NCI-H2107 treated with DMSO at 0.1 percent for 48 hours (cell line): ENCODE measurements around the gene DNASE2B.
A peak's percentile ranks its signal among the peaks of the same experiment; 100 is the strongest.

ENCODE experiments used
- DNase-seq: peaks from one replicate; lab custom pipeline; 2025; ENCODE audit not compliant: unreplicated experiment; lab: John Stamatoyannopoulos, UW

Gene DNASE2B

DNA sequence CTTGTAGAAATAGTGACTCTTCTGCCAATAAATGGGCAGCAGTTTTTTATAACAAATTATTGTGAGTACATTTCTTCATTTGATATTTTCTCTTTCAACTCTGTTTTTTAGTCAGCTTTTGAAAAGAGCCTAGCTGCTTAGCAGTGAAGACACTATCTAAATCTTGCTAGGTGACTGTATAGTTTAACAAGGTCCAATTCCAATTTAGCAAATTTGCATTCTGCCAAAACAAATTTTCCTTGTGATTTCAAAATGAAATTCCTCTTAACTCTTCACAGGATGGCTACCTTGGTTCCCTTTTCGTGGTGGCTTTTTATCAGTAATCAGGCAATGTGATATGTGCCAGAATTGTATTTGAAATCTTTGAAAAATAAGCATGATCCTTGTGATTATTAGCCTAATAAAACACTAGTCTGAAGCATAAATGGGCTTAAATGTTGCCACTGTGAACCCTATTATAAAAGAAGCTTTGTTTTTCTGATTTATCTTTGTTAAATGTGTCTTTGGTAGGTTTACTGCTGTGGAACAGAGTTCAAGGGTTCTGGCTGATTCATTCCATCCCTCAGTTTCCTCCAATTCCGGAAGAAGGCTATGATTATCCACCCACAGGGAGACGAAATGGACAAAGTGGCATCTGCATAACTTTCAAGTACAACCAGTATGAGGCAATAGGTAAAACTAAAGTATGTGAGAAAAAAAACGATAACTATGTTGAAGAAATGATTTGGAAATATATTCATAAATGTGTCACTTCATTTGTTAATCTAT is 12.2 kb downstream of the DNASE2B start:
- DNase-seq = no peak

DNA sequence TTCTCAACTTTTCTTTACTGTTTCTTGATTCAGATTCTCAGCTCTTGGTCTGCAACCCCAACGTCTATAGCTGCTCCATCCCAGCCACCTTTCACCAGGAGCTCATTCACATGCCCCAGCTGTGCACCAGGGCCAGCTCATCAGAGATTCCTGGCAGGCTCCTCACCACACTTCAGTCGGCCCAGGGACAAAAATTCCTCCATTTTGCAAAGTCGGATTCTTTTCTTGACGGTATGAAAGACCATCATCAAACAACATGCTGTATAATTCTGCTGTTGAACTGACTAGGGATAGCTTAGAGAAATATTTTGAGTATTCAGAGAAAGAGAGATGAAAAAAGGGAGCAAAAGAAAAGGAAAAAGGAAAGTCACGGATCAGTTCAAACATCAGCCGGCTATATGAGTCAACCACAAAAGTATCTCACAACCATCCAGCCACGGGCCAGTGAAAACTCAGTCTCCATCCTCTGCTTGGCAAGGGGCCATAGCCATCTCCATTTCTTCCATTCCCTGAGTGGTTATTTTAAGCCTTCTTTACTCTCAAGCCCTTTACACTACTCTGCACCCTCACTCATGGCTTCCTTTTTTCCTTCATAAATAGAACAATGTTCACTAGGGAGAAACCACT is 14.1 kb downstream of the DNASE2B start:
- DNase-seq = no peak

DNA sequence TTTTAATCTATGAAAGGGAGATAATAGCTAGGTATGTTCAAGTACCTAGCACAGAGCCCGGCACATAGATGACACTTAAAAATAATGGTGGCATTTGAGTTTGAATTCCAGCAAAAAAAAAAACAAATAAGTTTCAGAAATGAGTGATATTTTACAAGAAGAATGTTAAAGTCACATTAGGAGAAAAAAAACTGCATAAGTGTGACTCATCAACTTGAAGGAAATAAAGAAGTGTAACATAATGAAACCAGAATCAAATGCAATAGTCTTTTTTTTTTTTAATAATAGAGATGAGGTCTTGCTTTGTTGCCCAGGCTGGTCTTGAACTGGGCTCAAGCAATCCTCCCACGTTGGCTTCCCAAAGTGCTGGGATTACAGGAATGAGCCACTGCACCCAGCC is 17.1 kb downstream of the DNASE2B start:
- DNase-seq = no peak

DNA sequence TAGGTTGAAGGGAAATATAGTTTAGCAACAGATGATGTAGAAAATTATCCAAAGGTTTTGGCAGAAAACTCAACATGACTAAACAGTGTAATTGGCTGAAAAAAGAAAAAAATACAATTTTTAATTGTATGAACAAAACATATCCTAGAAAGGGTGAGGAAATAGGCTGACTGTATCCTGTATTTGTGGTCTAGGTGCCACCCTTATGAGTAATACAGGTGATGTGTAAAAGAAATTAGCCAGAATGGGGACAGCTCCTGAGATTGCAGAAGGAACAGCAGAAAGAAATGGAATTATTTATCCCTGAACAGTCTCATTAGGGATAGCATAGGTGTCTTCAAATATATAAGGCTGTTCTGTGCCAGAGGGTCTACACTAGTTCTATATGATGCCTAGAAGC is 24.6 kb downstream of the DNASE2B start:
- DNase-seq = no peak

DNA sequence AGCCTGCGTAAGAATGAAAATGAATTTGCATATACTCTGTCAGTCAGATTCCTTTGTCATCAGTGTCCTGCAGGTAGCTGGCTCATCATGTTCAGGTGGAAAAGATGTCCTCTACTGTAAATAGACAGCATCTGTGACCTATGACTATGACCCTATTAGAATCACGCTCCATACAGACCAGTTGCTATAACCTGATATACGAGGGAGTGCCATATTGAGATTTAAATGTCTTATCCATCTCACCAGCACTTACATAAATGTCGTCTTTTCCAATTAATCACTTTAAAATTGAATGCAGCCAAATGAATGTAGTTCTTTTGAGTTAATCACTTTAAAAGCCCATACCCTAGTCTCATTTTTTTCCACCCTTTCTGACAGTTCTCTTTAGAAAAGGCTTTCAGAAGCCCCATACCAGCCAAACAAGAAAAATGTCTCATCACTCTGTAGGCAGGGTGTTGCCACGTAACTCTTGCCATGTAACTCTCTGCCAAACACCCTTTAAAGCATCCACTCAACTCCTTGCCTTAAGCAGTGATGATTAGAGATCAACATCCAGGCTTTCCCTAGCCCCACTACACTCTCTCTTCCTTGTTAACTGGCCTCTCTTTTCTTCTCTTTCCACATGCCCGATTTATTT is 26.3 kb downstream of the DNASE2B start:
- no peak for DNase-seq

DNA sequence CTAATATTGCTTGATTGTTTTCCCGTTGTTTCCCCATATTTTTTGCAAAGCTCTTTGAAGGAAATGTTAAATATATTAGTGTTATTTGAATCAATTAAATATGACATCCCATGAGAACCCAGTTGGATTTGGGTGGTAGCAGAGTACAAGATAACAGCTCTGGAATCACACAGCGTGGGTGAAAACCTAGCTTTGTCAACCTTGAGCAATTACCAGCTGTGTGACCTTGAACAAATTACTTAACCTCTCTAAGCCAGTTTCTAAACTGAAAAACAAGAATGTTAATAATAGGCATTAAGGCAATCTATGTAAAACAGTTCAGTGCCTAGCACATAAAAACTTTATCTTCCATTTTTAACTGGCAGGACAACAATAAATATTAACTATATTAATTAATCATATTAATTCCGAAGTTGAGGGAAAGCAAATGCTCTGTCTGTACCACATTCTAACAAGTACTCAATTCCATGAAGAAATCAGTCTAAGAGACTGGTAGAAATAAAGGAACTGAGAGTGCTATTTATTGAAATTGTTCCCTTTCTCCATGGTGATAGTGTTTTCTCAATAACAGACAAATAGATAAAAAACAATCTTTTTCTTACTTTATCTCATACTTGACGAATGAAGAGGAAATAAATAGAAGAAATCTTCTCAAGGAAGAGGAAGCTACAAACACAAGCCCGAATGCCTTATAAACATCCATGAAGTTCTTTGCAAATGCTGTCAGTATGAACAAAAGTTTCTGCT is 27.0 kb downstream of the DNASE2B start:
- no peak for DNase-seq

DNA sequence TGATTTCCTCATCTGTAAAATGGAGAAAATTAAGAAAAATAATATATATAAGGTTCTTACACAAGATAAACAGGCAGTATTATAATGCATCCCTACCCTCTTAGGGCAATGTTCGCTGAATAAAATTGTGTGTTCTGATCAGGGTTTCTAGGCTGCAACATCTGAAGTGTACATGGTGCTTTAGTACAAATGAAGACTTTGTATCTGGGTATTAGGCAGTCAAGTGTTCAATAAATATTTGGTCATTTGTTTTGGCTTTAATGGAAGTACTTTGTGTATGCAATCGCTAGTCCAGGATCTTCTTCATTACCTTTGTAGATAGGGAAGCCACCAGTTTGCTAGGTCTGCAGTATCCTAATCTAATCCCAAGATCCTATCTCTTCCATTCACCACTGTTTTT is 28.1 kb downstream of the DNASE2B start:
- DNase-seq = no peak

DNA sequence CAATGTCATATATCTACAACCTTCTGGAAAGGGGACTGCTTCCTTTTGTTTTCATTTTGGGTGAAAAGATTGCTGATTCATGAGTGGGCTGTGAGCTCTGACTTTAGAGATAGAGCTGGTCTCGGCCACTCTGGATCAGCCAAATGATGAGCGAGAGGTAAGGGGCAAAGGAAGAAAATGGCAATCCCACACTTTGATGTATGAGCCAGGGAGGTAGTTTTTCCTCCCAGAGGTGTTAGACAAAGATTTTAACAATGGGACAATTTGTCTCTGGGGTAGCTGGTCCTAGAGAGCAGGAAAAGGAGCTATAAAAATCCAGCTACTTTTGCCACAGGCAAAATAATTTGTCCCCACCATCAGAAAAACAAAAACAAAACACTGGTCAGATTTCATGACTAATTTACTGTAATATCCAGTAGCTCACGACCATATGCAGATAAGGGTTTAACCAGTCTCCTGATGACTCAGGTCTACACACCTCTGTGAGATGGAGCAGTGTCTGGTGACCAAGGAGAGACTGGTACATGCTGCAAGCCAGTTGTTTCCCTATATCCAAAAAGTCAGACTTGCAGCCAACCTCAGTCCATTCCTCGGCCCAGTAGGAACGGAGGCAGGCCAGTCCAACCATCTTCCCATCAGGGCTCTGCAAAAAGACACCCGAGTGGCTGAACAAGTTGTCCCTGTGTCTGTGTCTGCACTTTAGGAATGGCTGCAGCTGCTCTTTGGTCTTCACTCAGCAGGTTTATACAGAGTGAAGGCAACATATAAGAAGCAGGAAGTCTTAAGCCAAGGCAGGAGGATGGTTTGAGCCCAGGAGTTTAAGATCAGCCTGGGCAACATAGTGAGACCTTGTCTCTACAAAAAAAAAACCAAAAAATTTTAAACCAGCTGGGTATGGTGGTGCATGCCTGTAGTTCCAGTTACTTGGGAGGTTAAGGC is 29.2 kb downstream of the DNASE2B start:
- DNase-seq = no peak

DNA sequence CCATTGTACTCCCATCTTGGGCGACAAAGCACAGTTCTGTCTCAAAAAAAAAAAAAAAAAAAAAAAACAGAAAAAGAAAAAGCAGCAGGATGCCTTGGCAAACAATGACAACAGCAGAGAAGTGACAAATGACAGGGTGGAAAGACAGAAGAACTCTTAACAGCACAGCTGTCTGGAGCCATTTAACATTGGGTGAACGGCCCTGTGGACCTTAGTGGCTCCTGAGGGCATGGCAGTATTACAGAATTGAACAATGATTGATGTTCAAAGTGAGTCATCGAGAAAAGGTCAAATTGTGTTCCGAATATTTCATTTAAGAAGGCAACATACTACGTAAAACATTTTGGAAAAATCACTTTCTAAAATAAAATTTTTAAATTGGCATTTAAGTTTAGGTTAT is 30.0 kb downstream of the DNASE2B start:
- DNase-seq = no peak

DNA sequence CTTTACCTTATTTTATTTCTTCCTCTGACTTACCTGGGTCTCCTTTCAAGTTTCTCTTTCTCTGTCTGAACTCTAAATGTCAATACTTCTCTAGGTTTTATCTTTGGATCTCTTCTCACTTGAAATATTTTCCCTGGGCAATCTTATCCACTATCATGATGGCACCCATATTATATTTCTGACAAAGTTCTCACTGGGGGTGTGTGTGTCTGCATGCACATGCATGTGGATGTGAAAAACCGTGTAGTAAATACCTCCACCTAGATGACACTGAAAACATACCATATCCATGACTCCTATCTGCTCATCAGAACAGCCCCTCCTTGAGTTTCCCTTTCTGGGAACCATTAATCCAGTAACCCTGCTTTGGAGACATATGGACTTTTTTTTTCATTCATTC is 30.9 kb downstream of the DNASE2B start:
- DNase-seq = no peak

DNA sequence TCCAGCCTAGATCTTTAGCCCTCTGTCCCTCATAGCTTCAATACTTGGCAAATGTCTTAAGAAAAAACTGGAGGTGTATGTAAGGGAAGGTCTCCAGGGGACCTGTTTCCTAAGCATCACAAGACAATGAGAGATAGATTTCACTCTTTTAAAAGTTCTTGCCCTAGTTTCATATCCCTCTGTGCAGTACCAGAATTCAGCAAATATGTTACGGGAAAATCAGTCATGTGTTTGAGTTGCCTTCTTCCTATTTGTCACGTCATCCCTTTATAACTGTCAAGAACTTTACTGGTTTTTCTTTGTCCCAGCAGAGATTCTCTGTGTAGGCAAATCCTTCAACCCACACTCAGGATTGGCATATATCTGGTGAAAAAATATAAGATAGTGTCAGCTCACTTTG is 32.3 kb downstream of the DNASE2B start:
- DNase-seq = no peak

DNA sequence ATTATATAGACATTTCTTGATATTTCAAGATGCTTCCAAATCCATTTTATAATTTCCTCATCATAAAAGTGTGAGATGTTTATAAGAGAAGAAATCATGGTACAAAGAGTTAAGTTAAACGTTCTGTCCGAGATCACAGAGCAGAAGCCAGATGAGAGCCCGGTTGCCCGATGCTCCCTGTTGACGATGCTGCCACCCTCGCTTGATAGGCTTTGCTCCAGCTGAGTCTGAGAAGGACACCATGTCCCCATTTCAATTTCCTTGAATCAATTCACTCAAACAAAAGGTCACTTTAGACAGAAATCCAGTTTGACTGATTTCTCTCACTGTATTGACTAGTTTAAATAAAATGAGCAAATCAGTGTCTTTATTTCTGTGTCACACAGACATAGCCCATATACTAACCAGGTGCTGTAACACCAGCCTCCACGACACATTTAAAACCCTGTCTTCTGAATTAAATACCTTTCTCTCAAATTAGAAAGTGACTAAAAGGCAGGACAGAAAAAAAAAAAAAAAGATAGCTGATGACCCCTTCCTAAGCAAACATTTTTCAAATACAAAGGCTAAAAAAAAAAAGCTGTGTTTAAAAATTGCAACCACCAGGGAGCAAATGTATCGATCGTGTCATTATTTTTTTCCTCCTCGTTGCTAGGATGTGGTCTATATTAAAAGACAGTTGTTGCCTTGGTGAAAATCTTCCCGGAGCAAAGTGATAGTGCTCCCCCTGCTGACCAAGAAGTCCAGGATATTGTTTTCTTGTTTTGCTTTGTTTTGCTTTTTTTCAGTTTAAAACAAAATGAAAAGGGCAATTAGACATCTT is 35.2 kb downstream of the DNASE2B start:
- DNase-seq = peak; percentile 92

DNA sequence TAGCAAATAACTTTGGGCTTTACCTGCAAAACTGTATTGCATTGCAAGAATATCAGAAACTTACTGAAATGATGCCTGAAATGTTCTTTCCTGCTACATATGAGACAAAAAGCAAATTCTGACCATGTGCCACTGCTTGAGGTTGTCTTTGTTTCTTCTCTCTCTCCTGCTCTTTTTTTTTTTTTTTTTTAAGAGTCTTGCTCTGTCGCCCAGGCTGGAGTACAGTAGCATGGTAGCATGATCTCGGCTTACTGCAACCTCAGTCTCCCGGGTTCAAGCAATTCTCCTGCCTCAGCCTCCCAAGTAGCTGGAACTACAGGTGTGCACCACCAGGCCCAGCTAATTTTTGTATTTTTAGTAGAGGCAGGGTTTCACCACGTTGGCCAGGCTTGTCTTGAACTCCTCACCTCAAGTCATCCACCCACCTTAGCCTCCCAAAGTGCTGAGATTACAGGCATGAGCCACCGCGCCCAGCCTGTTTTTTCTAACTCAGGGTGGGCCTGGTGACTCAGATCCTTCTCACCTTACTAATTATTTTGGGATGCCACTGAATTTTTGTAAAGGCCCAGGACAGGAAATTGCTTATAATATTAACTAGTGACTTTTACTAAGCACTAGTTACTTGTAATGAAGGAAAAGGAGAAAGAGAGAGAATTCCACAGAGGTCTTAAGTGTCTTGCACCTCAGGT is 35.9 kb downstream of the DNASE2B start:
- DNase-seq = no peak

DNA sequence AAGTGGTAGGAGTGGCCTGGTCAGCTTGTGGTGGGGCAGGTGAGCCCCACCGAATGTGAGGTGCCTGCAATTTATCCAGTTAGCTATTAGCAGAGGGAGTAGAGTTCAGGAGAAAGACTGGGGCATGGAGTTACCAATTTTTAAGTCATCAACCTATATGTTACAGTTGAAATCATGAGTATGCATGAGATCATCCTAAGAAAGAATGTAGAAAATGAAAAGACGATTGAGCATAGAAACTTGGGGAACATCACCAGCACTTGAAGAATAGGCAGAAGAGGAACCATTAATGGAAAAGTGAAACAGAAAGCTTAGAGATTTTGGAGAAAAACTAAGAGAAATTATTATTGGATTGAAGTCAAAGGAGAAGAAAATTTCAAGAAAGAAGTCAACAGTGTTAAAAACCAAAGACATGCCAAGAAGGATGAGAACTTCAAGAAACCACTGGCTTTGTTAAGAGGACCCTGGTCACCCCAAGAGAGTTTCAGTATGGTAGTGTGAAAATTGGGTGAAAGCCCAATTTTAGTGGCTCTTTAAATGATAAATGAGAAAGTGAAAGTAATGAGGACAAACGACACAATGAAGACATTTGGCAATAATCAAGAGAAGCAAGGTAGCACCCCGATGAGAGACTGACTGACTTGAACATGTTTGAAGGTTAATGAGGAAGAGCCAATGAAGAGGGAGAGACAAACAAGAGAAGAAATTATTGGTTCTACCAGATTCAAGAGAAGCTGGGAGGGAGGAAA is 36.7 kb downstream of the DNASE2B start:
- DNase-seq = no peak

DNA sequence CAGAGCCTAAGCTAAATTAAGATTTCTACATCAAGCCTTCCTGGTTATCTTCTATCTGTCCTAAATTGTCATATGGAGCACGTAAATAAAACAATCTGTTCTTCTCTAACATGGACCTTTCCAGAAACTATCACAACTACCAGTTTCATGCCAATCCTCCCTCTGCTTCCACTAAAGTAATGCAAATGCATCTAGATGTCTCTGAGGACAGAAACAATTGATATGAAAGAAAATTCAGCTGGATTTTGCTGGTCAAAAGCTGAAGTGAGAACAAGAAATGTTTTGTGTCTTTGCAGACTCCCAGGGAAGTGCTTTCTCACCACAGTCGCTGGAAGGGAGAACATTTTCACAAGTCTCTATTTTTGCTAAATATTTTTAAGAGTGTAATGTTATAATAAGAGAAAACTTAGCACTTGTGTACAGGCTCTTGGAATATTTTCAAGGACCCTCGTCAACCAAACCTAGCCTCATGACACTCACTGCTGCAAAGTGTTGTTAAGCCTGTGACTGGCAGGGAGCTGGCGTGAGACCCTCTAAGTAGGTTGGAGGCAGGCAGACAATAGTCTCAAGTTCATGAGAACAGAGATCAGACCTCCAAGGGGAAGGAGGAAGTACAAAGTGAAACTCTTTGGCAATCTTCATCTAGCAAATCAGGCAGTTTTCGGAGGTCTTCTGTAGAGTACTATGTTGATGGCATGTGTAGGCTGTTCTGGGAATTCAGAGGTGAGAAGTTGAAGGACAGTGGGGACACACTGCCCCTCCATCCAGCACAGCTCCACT is 38.8 kb downstream of the DNASE2B start:
- DNase-seq = no peak

DNA sequence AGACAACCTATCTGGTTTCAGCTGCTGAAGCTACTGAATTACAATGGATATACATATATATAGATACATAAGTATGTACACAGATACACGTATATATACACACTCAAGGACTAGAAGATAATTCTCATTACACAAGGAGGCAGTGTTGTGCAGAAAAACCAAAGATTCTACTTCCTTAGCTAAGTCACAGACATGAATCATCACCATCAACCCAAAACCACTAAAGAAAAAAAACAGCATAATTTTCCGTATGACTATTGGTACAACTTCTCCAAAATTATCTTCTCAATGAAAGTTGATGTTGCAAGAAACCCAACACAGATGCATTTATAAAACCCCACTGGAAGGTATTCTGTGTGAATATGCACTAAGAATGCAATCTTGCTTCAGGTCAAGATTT is 44.0 kb downstream of the DNASE2B start:
- peak; percentile 57 for DNase-seq

DNA sequence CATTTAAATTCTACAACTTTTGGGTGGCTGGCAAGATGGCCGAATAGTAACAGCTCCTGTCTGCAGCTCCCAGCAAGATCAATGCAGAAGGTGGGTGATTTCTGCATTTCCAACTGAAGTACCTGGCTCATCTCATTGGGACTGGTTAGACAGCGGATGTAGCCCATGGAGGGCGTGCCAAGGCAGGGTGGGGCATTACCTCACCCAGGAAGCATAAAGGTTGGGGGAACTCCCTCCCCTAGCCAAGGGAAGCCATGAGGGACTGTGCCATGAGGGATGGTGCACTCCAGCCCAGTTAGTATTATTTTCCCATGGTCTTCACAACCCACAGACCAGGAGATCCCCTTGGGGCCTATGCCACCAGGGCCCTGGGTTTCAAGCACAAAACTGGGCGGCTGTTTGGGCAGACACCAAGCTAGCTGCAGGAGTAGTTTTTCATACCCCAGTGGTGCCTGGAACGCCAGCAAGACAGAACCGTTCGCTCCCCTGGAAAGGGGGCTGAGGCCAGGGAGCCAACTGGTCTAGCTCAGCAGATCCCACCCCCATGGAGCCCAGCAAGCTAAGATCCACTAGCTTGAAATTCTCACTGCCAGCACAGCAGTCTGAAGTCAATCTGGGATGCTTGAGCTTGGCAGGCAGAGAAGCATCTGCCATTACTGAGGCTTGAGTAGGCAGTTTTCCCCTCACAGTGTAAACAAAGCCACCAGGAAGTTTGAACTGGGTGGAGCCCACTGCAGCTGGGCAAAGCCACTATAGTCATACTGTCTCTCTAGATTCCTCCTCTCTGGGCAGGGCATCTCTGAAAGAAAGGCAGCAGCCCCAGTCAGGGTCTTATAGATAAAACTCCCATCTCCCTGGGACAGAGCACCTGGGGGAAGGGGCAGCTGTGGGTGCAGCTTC is 44.7 kb downstream of the DNASE2B start:
- peak; percentile 7 for DNase-seq
